Measurements from ENCODE around the gene NLRP9.

GRCh38 chr19:55673465-55673864 lies 64.7 kb downstream of the NLRP9 start:
- TF ChIP-seq RAD21 (IDR thresholded peaks at IDR 0.05 in 1 of 2, conservative IDR thresholded peaks at IDR 0.05 in 1 of 2; ENCODE audit: low read depth in 2 of 2, low read length in 2 of 2) (no peak), POLR2A (IDR thresholded peaks at IDR 0.05; ENCODE audit: control extremely low read depth in 1 of 2, low read depth in 2 of 2, low read length in 2 of 2) (no peak), GABPA (IDR thresholded peaks at IDR 0.05; ENCODE audit: borderline replicate concordance, insufficient read depth, low read length) (no peak)

Measured in H1 (cell line).